MM.1S (cell line): Measurements from ENCODE around the gene PDGFRB.

Source experiments
- CTCF ChIP-seq: fragments of 300-600 bp; sonication (generic); IDR thresholded peaks from 2 replicates; pipeline ENCODE4 v1.5.1; 2016; ENCODE audit warnings: antibody characterized with exemption, low read length, mixed read lengths
- EZH2 ChIP-seq: fragments of 300-600 bp; sonication (generic); optimal IDR thresholded peaks from 2 replicates; pipeline ENCODE3; 2017; ENCODE audit warnings: low read depth, mild to moderate bottlenecking, antibody characterized with exemption, low read length, mixed read lengths

- TF ChIP-seq CTCF (no peak), EZH2 (no peak)
These were observed 12.0 kb downstream of the PDGFRB start for GRCh38 chr5:150143350-150144245.
